Measurements from ENCODE around the gene TSEN15. TPM values are rescaled to one million over a fixed set of nuclear protein-coding genes. Genes with fewer than 3 reads are reported as not detected.

Gene TSEN15
- total and polyA plus RNA-seq, 2 experiments from 2014 or later, result 55.8 TPM

DNA sequence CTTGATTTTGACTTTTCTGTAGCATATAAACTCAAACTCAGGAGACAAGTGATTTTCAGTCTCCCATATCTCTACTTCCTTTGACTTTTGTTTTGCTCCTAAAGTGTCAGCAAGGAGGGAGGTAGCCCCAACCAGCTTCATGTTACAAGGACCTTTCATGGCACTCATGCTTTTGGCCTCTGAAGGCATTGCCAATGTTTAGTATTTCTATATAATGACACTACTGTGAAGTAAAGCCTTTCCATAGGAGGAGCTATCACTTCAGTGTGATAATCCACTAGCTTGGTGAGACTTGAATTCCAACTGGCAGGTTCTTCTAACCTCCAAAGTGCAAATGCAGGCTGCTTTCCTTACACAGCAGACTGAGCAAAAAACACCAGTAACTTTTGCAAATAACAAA, 28.4 kb upstream of the TSEN15 start:
- H3K27me3 ChIP-seq (ENCODE audit: insufficient read depth), result peaks cover 22% of the 10 kb centered on the region
- Mint-ChIP-seq H3K4me1 (peaks cover 25% of the 10 kb centered on the region), H3K9me3 (no peaks in the 10 kb centered on the region), H3K27me3 (ENCODE audit: insufficient read depth, low read depth, poor library complexity) (no peaks in the 10 kb centered on the region), H3K4me3 (no peak overlapping the region), H3K27ac (no peak overlapping the region), H3K36me3 (ENCODE audit: low read depth) (no peaks in the 10 kb centered on the region)
- no peaks in the 10 kb centered on the region for H3K79me2 ChIP-seq (replicated peaks; ENCODE audit: insufficient read depth)
- H4K20me1 ChIP-seq (replicated peaks; ENCODE audit: insufficient read depth), result no peaks in the 10 kb centered on the region
- TF ChIP-seq ZNF331 (CRISPR knock-in tag; IDR thresholded peaks at IDR 0.05; ENCODE audit: low read depth) (no peak), EZH2 (IDR thresholded peaks at IDR 0.05; ENCODE audit: low read depth, unreplicated experiment) (no peak), ZNF114 (CRISPR knock-in tag; IDR thresholded peaks at IDR 0.05) (no peak), EZH2phosphoT487 (IDR thresholded peaks at IDR 0.05; ENCODE audit: unreplicated experiment) (no peak), NANOG (IDR thresholded peaks at IDR 0.05; ENCODE audit: borderline replicate concordance) (no peak), JUNB (IDR thresholded peaks at IDR 0.05; ENCODE audit: unreplicated experiment) (no peak), STAT1 (IDR thresholded peaks at IDR 0.05; ENCODE audit: unreplicated experiment) (no peak), POLR2AphosphoS5 (IDR thresholded peaks at IDR 0.05; ENCODE audit: low read depth) (no peak), CREB1 (CRISPR knock-in tag; IDR thresholded peaks at IDR 0.05; ENCODE audit: low read depth) (no peak)
- TF ChIP-seq, protein P1, sequence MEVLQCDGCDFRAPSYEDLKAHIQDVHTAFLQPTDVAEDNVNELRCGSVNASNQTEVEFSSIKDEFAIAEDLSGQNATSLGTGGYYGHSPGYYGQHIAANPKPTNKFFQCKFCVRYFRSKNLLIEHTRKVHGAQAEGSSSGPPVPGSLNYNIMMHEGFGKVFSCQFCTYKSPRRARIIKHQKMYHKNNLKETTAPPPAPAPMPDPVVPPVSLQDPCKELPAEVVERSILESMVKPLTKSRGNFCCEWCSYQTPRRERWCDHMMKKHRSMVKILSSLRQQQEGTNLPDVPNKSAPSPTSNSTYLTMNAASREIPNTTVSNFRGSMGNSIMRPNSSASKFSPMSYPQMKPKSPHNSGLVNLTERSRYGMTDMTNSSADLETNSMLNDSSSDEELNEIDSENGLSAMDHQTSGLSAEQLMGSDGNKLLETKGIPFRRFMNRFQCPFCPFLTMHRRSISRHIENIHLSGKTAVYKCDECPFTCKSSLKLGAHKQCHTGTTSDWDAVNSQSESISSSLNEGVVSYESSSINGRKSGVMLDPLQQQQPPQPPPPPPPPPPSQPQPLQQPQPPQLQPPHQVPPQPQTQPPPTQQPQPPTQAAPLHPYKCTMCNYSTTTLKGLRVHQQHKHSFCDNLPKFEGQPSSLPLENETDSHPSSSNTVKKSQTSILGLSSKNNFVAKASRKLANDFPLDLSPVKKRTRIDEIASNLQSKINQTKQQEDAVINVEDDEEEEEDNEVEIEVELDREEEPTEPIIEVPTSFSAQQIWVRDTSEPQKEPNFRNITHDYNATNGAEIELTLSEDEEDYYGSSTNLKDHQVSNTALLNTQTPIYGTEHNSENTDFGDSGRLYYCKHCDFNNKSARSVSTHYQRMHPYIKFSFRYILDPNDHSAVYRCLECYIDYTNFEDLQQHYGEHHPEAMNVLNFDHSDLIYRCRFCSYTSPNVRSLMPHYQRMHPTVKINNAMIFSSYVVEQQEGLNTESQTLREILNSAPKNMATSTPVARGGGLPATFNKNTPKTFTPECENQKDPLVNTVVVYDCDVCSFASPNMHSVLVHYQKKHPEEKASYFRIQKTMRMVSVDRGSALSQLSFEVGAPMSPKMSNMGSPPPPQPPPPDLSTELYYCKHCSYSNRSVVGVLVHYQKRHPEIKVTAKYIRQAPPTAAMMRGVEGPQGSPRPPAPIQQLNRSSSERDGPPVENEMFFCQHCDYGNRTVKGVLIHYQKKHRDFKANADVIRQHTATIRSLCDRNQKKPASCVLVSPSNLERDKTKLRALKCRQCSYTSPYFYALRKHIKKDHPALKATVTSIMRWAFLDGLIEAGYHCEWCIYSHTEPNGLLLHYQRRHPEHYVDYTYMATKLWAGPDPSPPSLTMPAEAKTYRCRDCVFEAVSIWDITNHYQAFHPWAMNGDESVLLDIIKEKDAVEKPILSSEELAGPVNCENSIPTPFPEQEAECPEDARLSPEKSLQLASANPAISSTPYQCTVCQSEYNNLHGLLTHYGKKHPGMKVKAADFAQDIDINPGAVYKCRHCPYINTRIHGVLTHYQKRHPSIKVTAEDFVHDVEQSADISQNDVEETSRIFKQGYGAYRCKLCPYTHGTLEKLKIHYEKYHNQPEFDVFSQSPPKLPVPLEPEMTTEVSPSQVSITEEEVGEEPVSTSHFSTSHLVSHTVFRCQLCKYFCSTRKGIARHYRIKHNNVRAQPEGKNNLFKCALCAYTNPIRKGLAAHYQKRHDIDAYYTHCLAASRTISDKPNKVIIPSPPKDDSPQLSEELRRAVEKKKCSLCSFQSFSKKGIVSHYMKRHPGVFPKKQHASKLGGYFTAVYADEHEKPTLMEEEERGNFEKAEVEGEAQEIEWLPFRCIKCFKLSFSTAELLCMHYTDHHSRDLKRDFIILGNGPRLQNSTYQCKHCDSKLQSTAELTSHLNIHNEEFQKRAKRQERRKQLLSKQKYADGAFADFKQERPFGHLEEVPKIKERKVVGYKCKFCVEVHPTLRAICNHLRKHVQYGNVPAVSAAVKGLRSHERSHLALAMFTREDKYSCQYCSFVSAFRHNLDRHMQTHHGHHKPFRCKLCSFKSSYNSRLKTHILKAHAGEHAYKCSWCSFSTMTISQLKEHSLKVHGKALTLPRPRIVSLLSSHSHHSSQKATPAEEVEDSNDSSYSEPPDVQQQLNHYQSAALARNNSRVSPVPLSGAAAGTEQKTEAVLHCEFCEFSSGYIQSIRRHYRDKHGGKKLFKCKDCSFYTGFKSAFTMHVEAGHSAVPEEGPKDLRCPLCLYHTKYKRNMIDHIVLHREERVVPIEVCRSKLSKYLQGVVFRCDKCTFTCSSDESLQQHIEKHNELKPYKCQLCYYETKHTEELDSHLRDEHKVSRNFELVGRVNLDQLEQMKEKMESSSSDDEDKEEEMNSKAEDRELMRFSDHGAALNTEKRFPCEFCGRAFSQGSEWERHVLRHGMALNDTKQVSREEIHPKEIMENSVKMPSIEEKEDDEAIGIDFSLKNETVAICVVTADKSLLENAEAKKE (CRISPR knock-in tag; IDR thresholded peaks at IDR 0.05), result no peak
- TF ChIP-seq, protein P2, sequence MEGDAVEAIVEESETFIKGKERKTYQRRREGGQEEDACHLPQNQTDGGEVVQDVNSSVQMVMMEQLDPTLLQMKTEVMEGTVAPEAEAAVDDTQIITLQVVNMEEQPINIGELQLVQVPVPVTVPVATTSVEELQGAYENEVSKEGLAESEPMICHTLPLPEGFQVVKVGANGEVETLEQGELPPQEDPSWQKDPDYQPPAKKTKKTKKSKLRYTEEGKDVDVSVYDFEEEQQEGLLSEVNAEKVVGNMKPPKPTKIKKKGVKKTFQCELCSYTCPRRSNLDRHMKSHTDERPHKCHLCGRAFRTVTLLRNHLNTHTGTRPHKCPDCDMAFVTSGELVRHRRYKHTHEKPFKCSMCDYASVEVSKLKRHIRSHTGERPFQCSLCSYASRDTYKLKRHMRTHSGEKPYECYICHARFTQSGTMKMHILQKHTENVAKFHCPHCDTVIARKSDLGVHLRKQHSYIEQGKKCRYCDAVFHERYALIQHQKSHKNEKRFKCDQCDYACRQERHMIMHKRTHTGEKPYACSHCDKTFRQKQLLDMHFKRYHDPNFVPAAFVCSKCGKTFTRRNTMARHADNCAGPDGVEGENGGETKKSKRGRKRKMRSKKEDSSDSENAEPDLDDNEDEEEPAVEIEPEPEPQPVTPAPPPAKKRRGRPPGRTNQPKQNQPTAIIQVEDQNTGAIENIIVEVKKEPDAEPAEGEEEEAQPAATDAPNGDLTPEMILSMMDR (conservative IDR thresholded peaks at IDR 0.05; ENCODE audit: low read depth in 2 of 2), result no peak
- TF ChIP-seq, protein P3, sequence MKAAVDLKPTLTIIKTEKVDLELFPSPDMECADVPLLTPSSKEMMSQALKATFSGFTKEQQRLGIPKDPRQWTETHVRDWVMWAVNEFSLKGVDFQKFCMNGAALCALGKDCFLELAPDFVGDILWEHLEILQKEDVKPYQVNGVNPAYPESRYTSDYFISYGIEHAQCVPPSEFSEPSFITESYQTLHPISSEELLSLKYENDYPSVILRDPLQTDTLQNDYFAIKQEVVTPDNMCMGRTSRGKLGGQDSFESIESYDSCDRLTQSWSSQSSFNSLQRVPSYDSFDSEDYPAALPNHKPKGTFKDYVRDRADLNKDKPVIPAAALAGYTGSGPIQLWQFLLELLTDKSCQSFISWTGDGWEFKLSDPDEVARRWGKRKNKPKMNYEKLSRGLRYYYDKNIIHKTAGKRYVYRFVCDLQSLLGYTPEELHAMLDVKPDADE (IDR thresholded peaks at IDR 0.05), result no peak
- TF ChIP-seq, protein P4, sequence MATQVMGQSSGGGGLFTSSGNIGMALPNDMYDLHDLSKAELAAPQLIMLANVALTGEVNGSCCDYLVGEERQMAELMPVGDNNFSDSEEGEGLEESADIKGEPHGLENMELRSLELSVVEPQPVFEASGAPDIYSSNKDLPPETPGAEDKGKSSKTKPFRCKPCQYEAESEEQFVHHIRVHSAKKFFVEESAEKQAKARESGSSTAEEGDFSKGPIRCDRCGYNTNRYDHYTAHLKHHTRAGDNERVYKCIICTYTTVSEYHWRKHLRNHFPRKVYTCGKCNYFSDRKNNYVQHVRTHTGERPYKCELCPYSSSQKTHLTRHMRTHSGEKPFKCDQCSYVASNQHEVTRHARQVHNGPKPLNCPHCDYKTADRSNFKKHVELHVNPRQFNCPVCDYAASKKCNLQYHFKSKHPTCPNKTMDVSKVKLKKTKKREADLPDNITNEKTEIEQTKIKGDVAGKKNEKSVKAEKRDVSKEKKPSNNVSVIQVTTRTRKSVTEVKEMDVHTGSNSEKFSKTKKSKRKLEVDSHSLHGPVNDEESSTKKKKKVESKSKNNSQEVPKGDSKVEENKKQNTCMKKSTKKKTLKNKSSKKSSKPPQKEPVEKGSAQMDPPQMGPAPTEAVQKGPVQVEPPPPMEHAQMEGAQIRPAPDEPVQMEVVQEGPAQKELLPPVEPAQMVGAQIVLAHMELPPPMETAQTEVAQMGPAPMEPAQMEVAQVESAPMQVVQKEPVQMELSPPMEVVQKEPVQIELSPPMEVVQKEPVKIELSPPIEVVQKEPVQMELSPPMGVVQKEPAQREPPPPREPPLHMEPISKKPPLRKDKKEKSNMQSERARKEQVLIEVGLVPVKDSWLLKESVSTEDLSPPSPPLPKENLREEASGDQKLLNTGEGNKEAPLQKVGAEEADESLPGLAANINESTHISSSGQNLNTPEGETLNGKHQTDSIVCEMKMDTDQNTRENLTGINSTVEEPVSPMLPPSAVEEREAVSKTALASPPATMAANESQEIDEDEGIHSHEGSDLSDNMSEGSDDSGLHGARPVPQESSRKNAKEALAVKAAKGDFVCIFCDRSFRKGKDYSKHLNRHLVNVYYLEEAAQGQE (IDR thresholded peaks at IDR 0.05; ENCODE audit: unreplicated experiment), result no peak
- H3K4me1 ChIP-seq (ENCODE audit: insufficient read depth), result peaks cover 31% of the 10 kb centered on the region
- no peak overlapping the region for H3K4me2 ChIP-seq
- H3K36me3 ChIP-seq (ENCODE audit: insufficient read depth), result no peaks in the 10 kb centered on the region
- DNase-seq (ENCODE audit: low spot score) (no peak), ATAC-seq (no peak)
- no peaks in the 10 kb centered on the region for H3K9me2 ChIP-seq (ENCODE audit: insufficient read depth)
- H3K4me3 ChIP-seq, result no peak overlapping the region
- no peaks in the 10 kb centered on the region for H3F3A ChIP-seq (replicated peaks; ENCODE audit: low read depth)
- no peak overlapping the region for H3K27ac ChIP-seq (ENCODE audit: low read depth)
- H2AFZ ChIP-seq, result no peak overlapping the region

All from GM23338 (cell line).